Nephron (organoid): ENCODE data around the gene ENTPD3.
"Not testable (repeated sequence)": the region's sequence is repeated elsewhere in the genome, so short reads cannot be mapped to it uniquely, and the experiment has no call there.

Source experiments
- H3K27ac Mint-ChIP-seq, 3 experiments: 2 replicates each; pipeline ENCODE4 v1.8.0; 2020; ENCODE audit warnings: mixed read lengths in 3 of 3, mild to moderate bottlenecking in 2 of 3, moderate library complexity in 1 of 3
- H3K27me3 Mint-ChIP-seq: 2 replicates; pipeline ENCODE4 v1.8.0; 2021; ENCODE audit warnings: low read depth, mild to moderate bottlenecking, moderate library complexity, mixed read lengths
- H3K36me3 Mint-ChIP-seq: 2 replicates; pipeline ENCODE4 v1.8.0; 2020; ENCODE audit warnings: low read depth, mixed read lengths
- H3K4me1 Mint-ChIP-seq: 2 replicates; pipeline ENCODE4 v1.8.0; 2020; ENCODE audit warnings: mixed read lengths
- H3K4me3 Mint-ChIP-seq, 3 experiments: 2 replicates each; pipeline ENCODE4 v1.8.0; 2020; ENCODE audit warnings: mild to moderate bottlenecking in 3 of 3, mixed read lengths in 3 of 3, moderate library complexity in 2 of 3
- H3K9me3 Mint-ChIP-seq: 2 replicates; pipeline ENCODE4 v1.8.0; 2020; ENCODE audit warnings: mixed read lengths
- CTCF ChIP-seq, 3 experiments: fragments of 200-600 bp; sonication (generic); IDR thresholded peaks; one replicate each; pipeline ENCODE4 v1.5.0; 2021; ENCODE audit warnings: antibody characterized with exemption in 3 of 3; ENCODE audit not compliant: unreplicated experiment in 3 of 3

The ENTPD3 gene

GRCh38 chr3:40456940-40457823, 70.2 kb downstream of the ENTPD3 start, which contains the start of gene RPL14:
RPL14 (plus strand) TSS chr3:40457339; CDS start chr3:40457472, 133 bp downstream.
- no peaks in the 10 kb centered on the region for H3K27me3 Mint-ChIP-seq
- H3K4me1 Mint-ChIP-seq: peaks cover 40% of the 10 kb centered on the region
- no peaks in the 10 kb centered on the region for H3K9me3 Mint-ChIP-seq
- peak within 1 kb of the TSS; percentile 93 to 98 (median 97) for H3K27ac Mint-ChIP-seq
- H3K36me3 Mint-ChIP-seq: peaks cover 35% of the 10 kb centered on the region
- no peak for TF ChIP-seq CTCF (IDR thresholded peaks at IDR 0.05; ENCODE audit: unreplicated experiment in 3 of 3)
- H3K4me3 Mint-ChIP-seq: peak within 1 kb of the TSS; percentile 88 to 94 (median 93)

GRCh38 chr3:40458473-40458872, 71.5 kb downstream of the ENTPD3 start:
- H3K4me3 Mint-ChIP-seq: peak overlapping the region; percentile 88 to 94 (median 93)
- peaks cover 44% of the 10 kb centered on the region for H3K36me3 Mint-ChIP-seq
- TF ChIP-seq CTCF (IDR thresholded peaks at IDR 0.05; ENCODE audit: unreplicated experiment in 3 of 3): no peak
- H3K27me3 Mint-ChIP-seq: no peaks in the 10 kb centered on the region
- H3K27ac Mint-ChIP-seq: peak overlapping the region; percentile 70 to 92 (median 84)
- H3K4me1 Mint-ChIP-seq: peaks cover 27% of the 10 kb centered on the region
- H3K9me3 Mint-ChIP-seq: no peaks in the 10 kb centered on the region

- Mint-ChIP-seq H3K36me3 (peaks cover 56% of the 10 kb centered on the region), H3K4me1 (peaks cover 25% of the 10 kb centered on the region)
- not testable (repeated sequence) for H3K27ac Mint-ChIP-seq, H3K9me3 Mint-ChIP-seq, H3K4me3 Mint-ChIP-seq, H3K27me3 Mint-ChIP-seq
These were observed 73.5 kb downstream of the ENTPD3 start for GRCh38 chr3:40460481-40460880.

GRCh38 chr3:40461161-40461560, 74.2 kb downstream of the ENTPD3 start:
- Mint-ChIP-seq H3K9me3 (no peaks in the 10 kb centered on the region), H3K27me3 (no peaks in the 10 kb centered on the region), H3K4me1 (peaks cover 21% of the 10 kb centered on the region), H3K36me3 (peaks cover 62% of the 10 kb centered on the region), H3K4me3 (no peak overlapping the region), H3K27ac (no peak overlapping the region)
- no peak for TF ChIP-seq CTCF (IDR thresholded peaks at IDR 0.05; ENCODE audit: unreplicated experiment in 3 of 3)

GRCh38 chr3:40462838-40463237, 75.9 kb downstream of the ENTPD3 start:
- H3K27ac Mint-ChIP-seq: not testable (repeated sequence)

GRCh38 chr3:40463579-40463978, 76.6 kb downstream of the ENTPD3 start:
- TF ChIP-seq CTCF (IDR thresholded peaks at IDR 0.05; ENCODE audit: unreplicated experiment in 3 of 3): no peak
- H3K4me1 Mint-ChIP-seq: peaks cover 5% of the 10 kb centered on the region
- H3K4me3 Mint-ChIP-seq: no peak overlapping the region
- H3K9me3 Mint-ChIP-seq: no peaks in the 10 kb centered on the region
- H3K27me3 Mint-ChIP-seq: no peaks in the 10 kb centered on the region
- H3K27ac Mint-ChIP-seq: no peak overlapping the region
- peaks cover 62% of the 10 kb centered on the region for H3K36me3 Mint-ChIP-seq

More at GRCh38 chr3:40462838-40463237, 75.9 kb downstream of the ENTPD3 start:
- Mint-ChIP-seq H3K36me3 (peaks cover 70% of the 10 kb centered on the region), H3K4me1 (peaks cover 12% of the 10 kb centered on the region)
- not testable (repeated sequence) for H3K9me3 Mint-ChIP-seq, H3K4me3 Mint-ChIP-seq, H3K27me3 Mint-ChIP-seq
